HEK293T (cell line): ENCODE results near the gene RET.

Experiments
- ARNT ChIP-seq: fragments of 450-650 bp; IDR thresholded peaks from 2 replicates; pipeline ENCODE4 v1.6.1; 2017; ENCODE audit warnings: mild to moderate bottlenecking
- BHLHE40 ChIP-seq: fragments of 450-650 bp; IDR thresholded peaks from 2 replicates; pipeline ENCODE4 v1.6.1; 2016; ENCODE audit warnings: mild to moderate bottlenecking, moderate library complexity, borderline replicate concordance
- CTBP1 ChIP-seq: fragments of 450-650 bp; IDR thresholded peaks from 2 replicates; pipeline ENCODE4 v1.6.1; 2016; ENCODE audit warnings: borderline replicate concordance
- ELF4 ChIP-seq: fragments of 450-650 bp; IDR thresholded peaks from 2 replicates; pipeline ENCODE4 v1.6.1; 2017; ENCODE audit warnings: antibody characterized with exemption
- FOXA1 ChIP-seq: fragments of 450-650 bp; IDR thresholded peaks from 2 replicates; pipeline ENCODE4 v1.6.1; 2016; ENCODE audit warnings: mild to moderate bottlenecking
- FOXM1 ChIP-seq: fragments of 450-650 bp; IDR thresholded peaks from 2 replicates; pipeline ENCODE4 v1.6.1; 2017; ENCODE audit warnings: mild to moderate bottlenecking, borderline replicate concordance
- HDGF ChIP-seq: fragments of 450-650 bp; IDR thresholded peaks from 2 replicates; pipeline ENCODE4 v1.6.1; 2017; ENCODE audit warnings: antibody characterized with exemption, borderline replicate concordance
- L3MBTL2 ChIP-seq: fragments of 450-650 bp; conservative IDR thresholded peaks from 2 replicates; pipeline ENCODE4 v1.6.1; 2016; ENCODE audit warnings: mild to moderate bottlenecking
- LEF1 ChIP-seq: fragments of 450-650 bp; IDR thresholded peaks from 2 replicates; pipeline ENCODE4 v1.6.1; 2017; ENCODE audit warnings: mild to moderate bottlenecking, borderline replicate concordance
- SP1 ChIP-seq: fragments of 450-650 bp; IDR thresholded peaks from 2 replicates; pipeline ENCODE4 v1.6.1; 2017
- SUZ12 ChIP-seq: fragments of 450-650 bp; IDR thresholded peaks from 2 replicates; pipeline ENCODE4 v1.6.1; 2016; ENCODE audit warnings: mild to moderate bottlenecking
- TARDBP ChIP-seq: fragments of 450-650 bp; IDR thresholded peaks from 2 replicates; pipeline ENCODE4 v1.6.1; 2016
- TF ChIP-seq, protein P1 (sequence below): fragments of 450-650 bp; IDR thresholded peaks from 2 replicates; pipeline ENCODE4 v1.6.1; 2016

GRCh38 chr10:43131906-43132305 is 55.0 kb downstream of the RET start:
- TF ChIP-seq LEF1 = no peak
- TF ChIP-seq BHLHE40 = no peak
- TF ChIP-seq L3MBTL2 = no peak
- no peak for TF ChIP-seq SP1
- no peak for TF ChIP-seq FOXA1
- TF ChIP-seq TARDBP = no peak
- TF ChIP-seq, protein P1, sequence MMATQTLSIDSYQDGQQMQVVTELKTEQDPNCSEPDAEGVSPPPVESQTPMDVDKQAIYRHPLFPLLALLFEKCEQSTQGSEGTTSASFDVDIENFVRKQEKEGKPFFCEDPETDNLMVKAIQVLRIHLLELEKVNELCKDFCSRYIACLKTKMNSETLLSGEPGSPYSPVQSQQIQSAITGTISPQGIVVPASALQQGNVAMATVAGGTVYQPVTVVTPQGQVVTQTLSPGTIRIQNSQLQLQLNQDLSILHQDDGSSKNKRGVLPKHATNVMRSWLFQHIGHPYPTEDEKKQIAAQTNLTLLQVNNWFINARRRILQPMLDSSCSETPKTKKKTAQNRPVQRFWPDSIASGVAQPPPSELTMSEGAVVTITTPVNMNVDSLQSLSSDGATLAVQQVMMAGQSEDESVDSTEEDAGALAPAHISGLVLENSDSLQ = no peak
- TF ChIP-seq ELF4 = no peak
- no peak for TF ChIP-seq CTBP1
- TF ChIP-seq ARNT = no peak
- no peak for TF ChIP-seq HDGF
- TF ChIP-seq SUZ12 = no peak
- no peak for TF ChIP-seq FOXM1
